ENCODE results near the gene ZNF219. TPM values are rescaled to one million over a fixed set of nuclear protein-coding genes. Genes with fewer than 3 reads are reported as not detected.

ZNF219 gene
- total RNA-seq, 2 experiments from 2014 or later: 9.8 to 15.5 TPM

GRCh38 chr14:21069388-21070082 lies 28.9 kb downstream of the ZNF219 start:
- Histone ChIP-seq H3K9me3 (ENCODE audit: low read length) (no peaks in the 10 kb centered on the region), H3K4me1 (ENCODE audit: insufficient read depth, low read length, poor library complexity, severe bottlenecking) (peaks cover 41% of the 10 kb centered on the region), H4K20me1 (ENCODE audit: insufficient read depth, low read length) (no peaks in the 10 kb centered on the region), H2AFZ (ENCODE audit: low read length) (peak overlapping the region; percentile 18; the same call in 1 of the 2 replicates), H3K4me3 (ENCODE audit: low read depth, low read length, poor library complexity, severe bottlenecking) (peak overlapping the region; percentile 68), H3K4me2 (ENCODE audit: low read length) (peak overlapping the region; percentile 87), H3K79me2 (ENCODE audit: insufficient read depth, low read depth, low read length) (no peaks in the 10 kb centered on the region), H3K27ac (ENCODE audit: low read depth, low read length, poor library complexity, severe bottlenecking) (no peak overlapping the region), H3K9me2 (ENCODE audit: insufficient read depth, low read length) (no peaks in the 10 kb centered on the region), H3K36me3 (ENCODE audit: insufficient read depth, low read length) (no peaks in the 10 kb centered on the region)
- TF ChIP-seq EZH2phosphoT487 (IDR thresholded peaks at IDR 0.05; ENCODE audit: borderline replicate concordance, low read depth, low read length) (peak; percentile 39; the same call in 1 of the 2 replicates), CTCF (conservative IDR thresholded peaks at IDR 0.05; ENCODE audit: low read length) (no peak)
- intact Hi-C loops (cut with micrococcal nuclease; ENCODE audit: unreplicated experiment): loop anchor here (2.0 kb wide), 1 partner anchor 17 kb away; no protein-coding TSS in a partner anchor
- ChIA-PET POLR2A (no interaction called here), CTCF (ENCODE audit: unreplicated experiment) (interaction anchor here (0.6 to 2.6 kb wide), 3 partner anchors 9 to 34 kb away, joined by 3 to 23 read pairs (median 7); no protein-coding TSS in a partner anchor)
- no peak for DNase-seq (ENCODE audit: low spot score)
- no TSS peak for BruUV-seq (replicated peaks)

- no TSS peak for BruUV-seq (replicated peaks)
- peak; percentile 76 for DNase-seq (ENCODE audit: low spot score)
- intact Hi-C loops (cut with micrococcal nuclease; ENCODE audit: unreplicated experiment): loop anchor here (1.0 kb wide), 2 partner anchors 24 to 36 kb away; no protein-coding TSS in a partner anchor
- H3K9me2 ChIP-seq (ENCODE audit: insufficient read depth, low read length): no peaks in the 10 kb centered on the region
- H3K36me3 ChIP-seq (ENCODE audit: insufficient read depth, low read length): no peaks in the 10 kb centered on the region
- no peaks in the 10 kb centered on the region for H3K9me3 ChIP-seq (ENCODE audit: low read length)
- no peak overlapping the region for H3K27ac ChIP-seq (ENCODE audit: low read depth, low read length, poor library complexity, severe bottlenecking)
- H3K4me1 ChIP-seq (ENCODE audit: insufficient read depth, low read length, poor library complexity, severe bottlenecking): peaks cover 41% of the 10 kb centered on the region
- peak; percentile 32; the same call in 1 of the 2 replicates for TF ChIP-seq EZH2phosphoT487 (IDR thresholded peaks at IDR 0.05; ENCODE audit: borderline replicate concordance, low read depth, low read length)
- TF ChIP-seq CTCF (conservative IDR thresholded peaks at IDR 0.05; ENCODE audit: low read length): peak; percentile 74
- H3K4me2 ChIP-seq (ENCODE audit: low read length): 0 out of 2 replicates have a peak overlapping the region, but pooled peaks have one; percentile 87
- CTCF ChIA-PET (ENCODE audit: unreplicated experiment): interaction anchor here (1.0 to 2.6 kb wide), 4 partner anchors 22 to 54 kb away, joined by 3 to 23 read pairs (median 6); no protein-coding TSS in a partner anchor
- no peaks in the 10 kb centered on the region for H3K79me2 ChIP-seq (ENCODE audit: insufficient read depth, low read depth, low read length)
- no peak overlapping the region for H3K4me3 ChIP-seq (ENCODE audit: low read depth, low read length, poor library complexity, severe bottlenecking)
- POLR2A ChIA-PET: interaction anchor here (0.6 to 2.5 kb wide), 2 partner anchors 36 to 474 kb away, joined by 4 to 17 read pairs; no protein-coding TSS in a partner anchor
- no peaks in the 10 kb centered on the region for H4K20me1 ChIP-seq (ENCODE audit: insufficient read depth, low read length)
- H2AFZ ChIP-seq (ENCODE audit: low read length): no peak overlapping the region
Observed at GRCh38 chr14:21068521-21069387, 29.7 kb downstream of the ZNF219 start.
